Caco-2 (cell line): Measurements from ENCODE around the gene DPAGT1. TPM values are rescaled to one million over a fixed set of nuclear protein-coding genes. Genes with fewer than 3 reads are reported as not detected.

Source experiments
- BruUV-seq: library from RNA; stranded (reverse); fragments of 400-500 nt; replicated peaks from 2 replicates; lab custom pipeline; 2021; lab: Mats Ljungman, UMichigan
- CTCF ChIA-PET: fragments of 300-600 bp; sonication (Branson Sonifier 250); formaldehyde crosslinking; loops from one replicate; lab custom pipeline; 2022; ENCODE audit warnings: antibody characterized with exemption; lab: Charles Lee
- POLR2A ChIA-PET: fragments of 300-600 bp; sonication (Branson Sonifier 250); formaldehyde crosslinking; loops from one replicate; lab custom pipeline; 2022; ENCODE audit warnings: antibody characterized with exemption; lab: Charles Lee
- DNase-seq, 2 experiments: peaks; one replicate each; pipeline versions ENCODE4 v3.0.0 to v3.0.0-alpha.2; 2020 to 2022
- H3K27me3 ChIP-seq: replicated peaks from 2 replicates; pipeline ENCODE4 v1.6.0; 2011; ENCODE audit warnings: low read length; ENCODE audit not compliant: control insufficient read depth, insufficient read depth
- H3K36me3 ChIP-seq: 2 replicates; pipeline ENCODE4 v1.5.1; 2011; ENCODE audit warnings: low read length; ENCODE audit not compliant: control insufficient read depth, insufficient read depth
- H3K4me1 ChIP-seq: fragments of 250-450 bp; sonication (Bioruptor Pico); 2 replicates; pipeline ENCODE4 v1.5.1; 2020; ENCODE audit warnings: mild to moderate bottlenecking
- H3K4me3 ChIP-seq: 2 replicates; pipeline ENCODE4 v1.5.1; 2011; ENCODE audit warnings: low read depth, mild to moderate bottlenecking, control low read depth, low read length
- H3K9me3 ChIP-seq: fragments of 250-450 bp; sonication (Bioruptor Pico); 2 replicates; pipeline ENCODE4 v1.5.1; 2020; ENCODE audit warnings: mild to moderate bottlenecking, moderate library complexity
- H3K27ac Mint-ChIP-seq: one replicate; pipeline ENCODE4 v1.8.0; 2022; ENCODE audit warnings: mixed read lengths; ENCODE audit not compliant: unreplicated experiment
- H3K27me3 Mint-ChIP-seq: one replicate; pipeline ENCODE4 v1.8.0; 2022; ENCODE audit warnings: mixed read lengths; ENCODE audit not compliant: insufficient read depth, unreplicated experiment
- H3K36me3 Mint-ChIP-seq: one replicate; pipeline ENCODE4 v1.8.0; 2022; ENCODE audit warnings: mild to moderate bottlenecking, mixed read lengths; ENCODE audit not compliant: insufficient read depth, unreplicated experiment
- H3K4me1 Mint-ChIP-seq: one replicate; pipeline ENCODE4 v1.8.0; 2022; ENCODE audit warnings: low read depth, mixed read lengths; ENCODE audit not compliant: unreplicated experiment
- H3K4me3 Mint-ChIP-seq: one replicate; pipeline ENCODE4 v1.8.0; 2022; ENCODE audit warnings: mild to moderate bottlenecking, moderate library complexity, mixed read lengths; ENCODE audit not compliant: unreplicated experiment
- H3K9me3 Mint-ChIP-seq: one replicate; pipeline ENCODE4 v1.8.0; 2022; ENCODE audit warnings: mixed read lengths; ENCODE audit not compliant: unreplicated experiment
- CTCF ChIP-seq, 2 experiments: fragments of 200-600 bp in 1 of 2; IDR thresholded peaks; 1 replicate in 1 of 2; 2 replicates in 1 of 2; pipeline versions ENCODE4 v1.5.1 to v1.8.0; 2011 to 2022; ENCODE audit warnings: antibody characterized with exemption in 1 of 2, control low read depth in 1 of 2, inconsistent platforms in 1 of 2, low read depth in 1 of 2, low read length in 1 of 2, mild to moderate bottlenecking in 1 of 2, moderate library complexity in 1 of 2; ENCODE audit not compliant: insufficient read depth in 1 of 2, severe bottlenecking in 1 of 2, unreplicated experiment in 1 of 2
- intact Hi-C: fragments of 100-400 bp; cut with micrococcal nuclease; formaldehyde crosslinking; loops from one replicate; pipeline ENCODE4 v1.10.0; 2022; ENCODE audit not compliant: unreplicated experiment
- total RNA-seq: library from RNA; stranded (reverse); gene quantifications from 2 replicates; pipeline ENCODE4 v1.2.3, GENCODE V29; 2022

The DPAGT1 gene
- total RNA-seq, 1 experiment from 2014 or later: 117 TPM

GRCh38 chr11:119120639-119121007 lies 19.0 kb upstream of the DPAGT1 start:
- ChIA-PET CTCF (interaction anchor here (1.1 to 2.4 kb wide), 4 partner anchors 14 to 217 kb away, joined by 4 to 19 read pairs (median 13); partner anchors contain the start of genes C2CD2L and DPAGT1), POLR2A (interaction anchor here (0.6 to 2.4 kb wide), 6 partner anchors 14 to 261 kb away, joined by 4 to 71 read pairs (median 26); partner anchors contain the start of genes C2CD2L, DPAGT1, HMBS and USP2)
- intact Hi-C loops: loop anchor here (1.0 kb wide), 3 partner anchors 13 to 25 kb away; partner anchors contain the start of genes C2CD2L and DPAGT1
- DNase-seq: peak in 1 of 2 experiments; percentile 34
- no peaks in the 10 kb centered on the region for H3K27me3 Mint-ChIP-seq
- H3K4me3 Mint-ChIP-seq: peak overlapping the region; percentile 88
- Histone ChIP-seq H3K4me3 (peak overlapping the region; percentile 51), H3K36me3 (peaks cover 5% of the 10 kb centered on the region; the same call in 1 of the 2 replicates), H3K9me3 (no peaks in the 10 kb centered on the region), H3K4me1 (peaks cover 14% of the 10 kb centered on the region), H3K27me3 (no peaks in the 10 kb centered on the region)
- H3K4me1 Mint-ChIP-seq: peaks cover 18% of the 10 kb centered on the region
- no peaks in the 10 kb centered on the region for H3K9me3 Mint-ChIP-seq
- peaks cover 32% of the 10 kb centered on the region for H3K36me3 Mint-ChIP-seq
- TSS peak; percentile 95 for BruUV-seq
- peak overlapping the region; percentile 90 for H3K27ac Mint-ChIP-seq
- TF ChIP-seq CTCF (IDR thresholded peaks at IDR 0.05; ENCODE audit: insufficient read depth in 1 of 2, low read depth in 1 of 2, low read length in 1 of 2, severe bottlenecking in 1 of 2, unreplicated experiment in 1 of 2): no peak

GRCh38 chr11:119118946-119119345 lies 17.3 kb upstream of the DPAGT1 start:
- ChIA-PET POLR2A (interaction anchor here (0.6 to 0.8 kb wide), 4 partner anchors 12 to 547 kb away, joined by 3 to 5 read pairs (median 4); partner anchors contain the start of genes ARCN1, C2CD2L and VPS11), CTCF (interaction anchor here (0.8 kb wide), 1 partner anchor 24 kb away, joined by 3 read pairs; a partner anchor contains a TSS)
- no TSS peak for BruUV-seq
- H3K27me3 Mint-ChIP-seq: no peaks in the 10 kb centered on the region
- no peaks in the 10 kb centered on the region for H3K9me3 Mint-ChIP-seq
- Histone ChIP-seq H3K9me3 (no peaks in the 10 kb centered on the region), H3K27me3 (no peaks in the 10 kb centered on the region), H3K36me3 (no peaks in the 10 kb centered on the region; the same call in 1 of the 2 replicates), H3K4me1 (peaks cover 9% of the 10 kb centered on the region; the same call in 1 of the 2 replicates), H3K4me3 (no peak overlapping the region)
- DNase-seq: no peak
- H3K4me3 Mint-ChIP-seq: no peak overlapping the region
- intact Hi-C loops: no loop called here
- no peak for TF ChIP-seq CTCF (IDR thresholded peaks at IDR 0.05; ENCODE audit: insufficient read depth in 1 of 2, low read depth in 1 of 2, low read length in 1 of 2, severe bottlenecking in 1 of 2, unreplicated experiment in 1 of 2)
- peaks cover 18% of the 10 kb centered on the region for H3K4me1 Mint-ChIP-seq
- H3K27ac Mint-ChIP-seq: no peak overlapping the region
- peaks cover 30% of the 10 kb centered on the region for H3K36me3 Mint-ChIP-seq

- POLR2A ChIA-PET: interaction anchor here (0.7 to 0.8 kb wide), 2 partner anchors 33 to 50 kb away, joined by 3 to 4 read pairs; partner anchors contain the start of gene VPS11
- no peak for TF ChIP-seq CTCF (IDR thresholded peaks at IDR 0.05; ENCODE audit: insufficient read depth in 1 of 2, low read depth in 1 of 2, low read length in 1 of 2, severe bottlenecking in 1 of 2, unreplicated experiment in 1 of 2)
- Histone ChIP-seq H3K27me3 (no peaks in the 10 kb centered on the region), H3K9me3 (no peaks in the 10 kb centered on the region), H3K4me1 (peaks cover 9% of the 10 kb centered on the region; the same call in 1 of the 2 replicates), H3K36me3 (no peaks in the 10 kb centered on the region), H3K4me3 (no peak overlapping the region)
- CTCF ChIA-PET: interaction anchor here (0.8 kb wide), 1 partner anchor 23 kb away, joined by 3 read pairs; a partner anchor contains a TSS
- no peak for DNase-seq
- intact Hi-C loops: no loop called here
- Mint-ChIP-seq H3K4me3 (no peak overlapping the region), H3K4me1 (peaks cover 18% of the 10 kb centered on the region), H3K9me3 (no peaks in the 10 kb centered on the region), H3K36me3 (peaks cover 23% of the 10 kb centered on the region), H3K27ac (no peak overlapping the region), H3K27me3 (no peaks in the 10 kb centered on the region)
- BruUV-seq: no TSS peak
These were observed 16.6 kb upstream of the DPAGT1 start for GRCh38 chr11:119118227-119118626.
